RWPE1 (cell line): Measurements from ENCODE around the gene SCART1.

Experiments used
- CTCF ChIA-PET: fragments of 350-600 bp; sonication (Branson Sonifier 250); formaldehyde crosslinking; extraction: SDS; loops from one replicate; lab custom pipeline; 2021; lab: Yijun Ruan, JAX
- POLR2A ChIA-PET: fragments of 400-600 bp; formaldehyde crosslinking; extraction: SDS; loops from one replicate; lab custom pipeline; 2020; ENCODE audit warnings: antibody characterized with exemption; ENCODE audit not compliant: low non-redundant PET; lab: Yijun Ruan, JAX
- DNase-seq: peaks from one replicate; pipeline ENCODE4 v3.0.0; 2012; ENCODE audit warnings: low spot score
- H3K27ac ChIP-seq: fragments of 450-650 bp; 2 replicates; pipeline ENCODE4 v1.5.1; 2017
- TF ChIP-seq, protein P1 (sequence below): fragments of 450-650 bp; conservative IDR thresholded peaks from 2 replicates; pipeline ENCODE4 v1.5.1; 2017; ENCODE audit warnings: low read depth, mild to moderate bottlenecking

Gene SCART1

DNA sequence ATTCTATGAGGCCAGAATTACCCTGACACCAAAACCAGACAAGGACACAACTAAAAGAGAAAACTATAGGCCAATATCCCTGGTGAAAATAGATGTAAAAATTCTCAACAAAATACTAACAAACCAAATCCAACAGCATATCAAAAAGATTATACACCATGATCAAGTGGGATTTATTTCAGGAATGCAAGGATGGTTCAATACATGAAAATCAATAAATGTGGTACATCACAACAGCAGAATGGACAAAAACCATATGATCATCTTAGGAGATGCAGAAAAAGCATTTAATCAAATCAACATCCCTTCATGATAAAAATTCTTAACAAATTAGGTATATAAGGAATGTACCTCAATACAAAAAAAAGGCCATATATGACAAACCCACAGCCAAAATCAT, 5.6 kb upstream of the SCART1 start:
- TF ChIP-seq, protein P1, sequence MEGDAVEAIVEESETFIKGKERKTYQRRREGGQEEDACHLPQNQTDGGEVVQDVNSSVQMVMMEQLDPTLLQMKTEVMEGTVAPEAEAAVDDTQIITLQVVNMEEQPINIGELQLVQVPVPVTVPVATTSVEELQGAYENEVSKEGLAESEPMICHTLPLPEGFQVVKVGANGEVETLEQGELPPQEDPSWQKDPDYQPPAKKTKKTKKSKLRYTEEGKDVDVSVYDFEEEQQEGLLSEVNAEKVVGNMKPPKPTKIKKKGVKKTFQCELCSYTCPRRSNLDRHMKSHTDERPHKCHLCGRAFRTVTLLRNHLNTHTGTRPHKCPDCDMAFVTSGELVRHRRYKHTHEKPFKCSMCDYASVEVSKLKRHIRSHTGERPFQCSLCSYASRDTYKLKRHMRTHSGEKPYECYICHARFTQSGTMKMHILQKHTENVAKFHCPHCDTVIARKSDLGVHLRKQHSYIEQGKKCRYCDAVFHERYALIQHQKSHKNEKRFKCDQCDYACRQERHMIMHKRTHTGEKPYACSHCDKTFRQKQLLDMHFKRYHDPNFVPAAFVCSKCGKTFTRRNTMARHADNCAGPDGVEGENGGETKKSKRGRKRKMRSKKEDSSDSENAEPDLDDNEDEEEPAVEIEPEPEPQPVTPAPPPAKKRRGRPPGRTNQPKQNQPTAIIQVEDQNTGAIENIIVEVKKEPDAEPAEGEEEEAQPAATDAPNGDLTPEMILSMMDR = no peak
- no peak for DNase-seq
- H3K27ac ChIP-seq = no peak overlapping the region
- ChIA-PET POLR2A (no interaction called here), CTCF (no interaction called here)

DNA sequence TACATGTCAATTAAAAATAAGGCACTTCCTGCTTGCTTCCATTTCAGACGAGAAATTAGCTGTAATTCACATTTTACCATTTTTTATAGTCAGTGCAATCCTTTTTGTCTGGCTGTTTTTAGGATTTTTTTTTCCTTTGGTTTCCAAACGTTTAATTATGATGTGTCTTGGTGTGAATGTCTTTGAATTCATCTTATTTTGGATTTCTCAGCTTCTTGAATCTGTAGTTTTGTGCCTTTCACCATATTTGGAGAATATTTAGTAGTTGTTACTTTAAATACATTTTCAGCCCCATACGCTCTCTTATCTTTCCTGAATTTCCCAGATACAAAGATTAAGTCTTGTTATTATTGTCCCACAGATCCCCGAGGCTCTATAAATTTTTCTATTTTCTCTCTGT, 2.4 kb upstream of the SCART1 start:
- no peak overlapping the region for H3K27ac ChIP-seq
- ChIA-PET POLR2A (no interaction called here), CTCF (no interaction called here)
- no peak for DNase-seq
- TF ChIP-seq, protein P1 = no peak

DNA sequence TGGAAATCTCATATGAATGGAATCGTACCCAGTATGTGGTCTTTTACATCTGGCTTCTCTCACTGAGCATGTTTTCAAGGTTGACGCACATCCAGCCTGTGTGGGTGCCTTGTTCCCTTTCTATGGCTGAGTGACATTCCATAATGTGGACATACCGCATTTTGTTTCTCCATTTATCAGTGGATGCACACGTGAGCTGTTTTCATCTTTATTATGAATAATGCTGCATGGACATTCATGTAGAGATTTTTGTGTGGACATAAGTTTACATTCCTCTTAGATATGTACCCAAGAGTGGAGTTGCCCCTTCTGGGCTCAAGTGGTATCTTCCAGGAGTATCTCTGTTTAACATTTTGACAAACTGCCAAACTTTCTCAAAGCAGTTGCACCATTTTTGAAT, 1.3 kb upstream of the SCART1 start:
- CTCF ChIA-PET = no interaction called here
- TF ChIP-seq, protein P1 = no peak
- no peak for DNase-seq

DNA sequence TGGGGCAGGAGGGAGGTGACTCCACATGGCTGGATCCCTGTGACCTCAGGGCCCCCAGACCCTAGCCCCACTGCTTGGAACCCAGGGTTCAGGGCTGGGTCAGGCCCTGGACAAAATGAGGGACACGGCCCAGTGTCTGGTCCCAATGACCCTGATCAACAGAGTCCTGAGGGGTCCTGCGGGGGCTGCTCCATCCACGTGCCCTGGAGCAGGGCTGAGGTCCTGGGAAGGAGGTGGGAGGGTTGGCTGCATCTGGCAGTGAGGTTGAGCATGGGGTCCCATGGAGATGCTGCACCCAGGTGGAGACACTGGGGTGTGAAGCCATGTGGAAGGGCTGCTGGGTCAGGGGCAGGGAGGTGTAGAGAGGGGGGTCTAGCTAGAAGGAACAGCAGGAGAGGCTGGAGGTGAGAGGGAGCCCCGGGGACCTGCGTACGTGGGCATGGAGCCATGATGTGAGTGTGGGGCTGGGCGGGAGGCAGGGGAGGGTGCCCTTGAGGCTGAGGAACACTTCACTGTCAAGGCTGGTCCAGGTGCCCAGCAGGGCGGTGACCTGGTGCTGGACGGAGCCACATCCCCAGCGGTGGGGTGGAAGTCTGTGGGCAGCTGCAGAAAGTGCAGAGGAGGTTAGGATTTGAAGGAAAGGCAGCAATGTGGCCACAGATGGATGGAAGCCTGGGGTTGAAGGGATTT, 604 bp downstream of the SCART1 start:
- TF ChIP-seq, protein P1 = no peak
- no peak for DNase-seq
- no peak overlapping the region for H3K27ac ChIP-seq
- ChIA-PET CTCF (no interaction called here), POLR2A (no interaction called here)

More for the DNA sequence above, 1.3 kb upstream of the SCART1 start:
- POLR2A ChIA-PET = no interaction called here
- no peak overlapping the region for H3K27ac ChIP-seq

DNA sequence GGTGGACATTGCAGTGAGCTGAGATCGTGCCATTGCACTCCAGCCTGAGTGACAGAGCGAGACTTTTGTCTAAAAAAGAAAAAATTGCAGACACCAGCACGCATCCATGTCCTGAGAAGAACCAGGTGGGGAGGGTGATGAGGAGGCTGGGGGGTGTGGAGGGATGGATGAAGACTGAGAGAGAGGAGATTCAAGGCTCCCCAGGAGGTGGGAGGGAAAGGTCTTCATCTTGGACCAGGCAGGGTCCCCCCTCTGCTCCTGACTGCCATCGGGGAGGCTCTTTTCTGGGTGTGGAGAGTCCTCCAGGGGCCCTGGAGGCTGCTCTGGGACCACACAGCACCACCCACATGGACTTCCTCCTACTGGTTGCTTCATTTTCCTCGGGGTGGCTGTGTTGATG, 1.5 kb downstream of the SCART1 start:
- ChIA-PET CTCF (no interaction called here), POLR2A (no interaction called here)
- TF ChIP-seq, protein P1 = no peak
- DNase-seq = no peak
- no peak overlapping the region for H3K27ac ChIP-seq

DNA sequence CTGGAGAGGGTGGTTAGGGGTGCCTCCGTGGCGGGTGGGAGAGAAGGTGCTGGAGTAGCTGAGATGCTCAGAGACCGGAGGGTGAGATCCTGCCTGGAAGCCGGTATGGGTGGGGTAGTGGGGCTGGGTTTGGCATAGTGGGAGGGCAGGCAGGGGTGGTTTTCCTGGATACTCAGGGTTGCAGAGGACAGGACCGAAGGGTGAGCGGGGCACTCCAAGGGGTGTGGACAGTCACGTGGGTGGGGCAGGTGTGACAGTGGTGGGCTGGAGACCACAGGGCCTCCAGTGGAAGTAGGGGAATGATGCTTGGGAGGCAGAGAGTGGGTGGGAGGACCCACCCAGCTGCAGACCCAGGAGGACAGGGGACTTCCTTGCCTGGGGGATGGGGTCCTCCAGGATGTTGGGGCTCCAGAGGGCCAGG, 1.9 kb downstream of the SCART1 start:
- ChIA-PET CTCF (no interaction called here), POLR2A (no interaction called here)
- TF ChIP-seq, protein P1 = no peak
- H3K27ac ChIP-seq = no peak overlapping the region
- DNase-seq = no peak
